ENCODE results near the gene STOX2.

Gene STOX2

DNA sequence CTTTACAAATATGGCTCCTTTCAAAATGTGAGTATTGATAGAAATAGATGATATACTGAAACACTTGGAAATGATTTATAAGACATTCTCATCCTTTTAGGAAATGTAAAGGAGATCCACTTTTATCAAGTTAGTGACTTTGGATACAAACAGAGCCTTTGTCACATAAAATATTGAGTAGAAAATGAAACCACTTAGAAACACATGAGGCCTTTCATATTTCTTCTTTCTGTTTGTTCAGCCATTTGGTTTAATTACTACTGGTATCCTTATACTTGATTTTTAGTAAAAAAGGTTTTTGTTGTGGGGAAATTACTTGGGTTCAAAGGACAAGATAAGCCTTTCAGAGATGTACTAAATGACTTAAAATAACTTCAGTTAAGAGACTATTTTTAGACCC is 4.1 kb downstream of the STOX2 start:
- no peaks in the 10 kb centered on the region for H3K4me1 Mint-ChIP-seq (ENCODE audit: low read depth)
- H3K27me3 Mint-ChIP-seq = peaks cover 37% of the 10 kb centered on the region
- H3K27ac Mint-ChIP-seq = no peak overlapping the region
- peaks cover 4% of the 10 kb centered on the region for H3K9me3 Mint-ChIP-seq
- no peaks in the 10 kb centered on the region for H3K36me3 Mint-ChIP-seq (ENCODE audit: low read depth)
- no peak overlapping the region for H3K4me3 Mint-ChIP-seq

DNA sequence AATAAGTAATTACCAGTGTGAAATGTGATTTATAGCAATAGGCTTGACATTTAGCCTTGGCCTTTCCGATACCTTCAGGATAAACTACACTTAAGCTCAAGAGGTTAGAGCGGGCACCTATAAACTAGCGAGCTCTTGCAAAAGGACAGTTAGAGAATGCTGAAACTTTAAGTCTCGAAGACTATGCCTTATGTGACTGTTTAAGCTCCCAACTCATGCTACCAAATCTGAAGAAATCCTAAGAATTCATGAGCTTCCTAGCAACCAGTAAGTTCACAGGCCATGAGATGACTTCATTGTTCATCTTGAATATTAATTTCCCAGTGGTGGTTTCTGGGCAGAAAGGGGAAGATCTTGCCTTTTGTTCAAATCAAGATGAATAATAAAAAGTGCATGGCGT is 4.7 kb downstream of the STOX2 start:
- Mint-ChIP-seq H3K27me3 (peaks cover 32% of the 10 kb centered on the region), H3K36me3 (ENCODE audit: low read depth) (no peaks in the 10 kb centered on the region), H3K4me1 (ENCODE audit: low read depth) (no peaks in the 10 kb centered on the region), H3K9me3 (peaks cover 4% of the 10 kb centered on the region), H3K27ac (no peak overlapping the region), H3K4me3 (no peak overlapping the region)

DNA sequence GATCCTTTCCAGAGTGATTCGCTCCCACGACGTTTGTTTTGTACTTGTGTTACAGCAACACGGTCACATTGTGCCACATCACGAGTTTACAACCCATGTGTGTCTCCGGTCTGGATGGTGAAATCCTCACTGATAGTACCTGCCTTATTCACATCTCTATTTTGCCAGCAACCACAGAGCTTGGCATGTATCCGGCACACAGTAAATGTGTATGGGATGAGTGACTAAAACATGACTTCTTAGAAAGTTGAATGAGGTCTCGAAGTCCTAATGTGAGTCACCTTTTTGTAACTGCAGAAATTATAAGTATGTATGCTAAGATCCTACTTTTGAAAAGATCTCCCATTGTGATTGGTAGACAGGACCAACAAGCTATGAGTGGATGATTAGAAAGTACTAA is 7.5 kb downstream of the STOX2 start:
- peaks cover 18% of the 10 kb centered on the region for H3K27me3 Mint-ChIP-seq
- peaks cover 4% of the 10 kb centered on the region for H3K9me3 Mint-ChIP-seq
- H3K36me3 Mint-ChIP-seq (ENCODE audit: low read depth) = no peaks in the 10 kb centered on the region
- H3K27ac Mint-ChIP-seq = no peak overlapping the region
- H3K4me3 Mint-ChIP-seq = no peak overlapping the region
- H3K4me1 Mint-ChIP-seq (ENCODE audit: low read depth) = no peaks in the 10 kb centered on the region

DNA sequence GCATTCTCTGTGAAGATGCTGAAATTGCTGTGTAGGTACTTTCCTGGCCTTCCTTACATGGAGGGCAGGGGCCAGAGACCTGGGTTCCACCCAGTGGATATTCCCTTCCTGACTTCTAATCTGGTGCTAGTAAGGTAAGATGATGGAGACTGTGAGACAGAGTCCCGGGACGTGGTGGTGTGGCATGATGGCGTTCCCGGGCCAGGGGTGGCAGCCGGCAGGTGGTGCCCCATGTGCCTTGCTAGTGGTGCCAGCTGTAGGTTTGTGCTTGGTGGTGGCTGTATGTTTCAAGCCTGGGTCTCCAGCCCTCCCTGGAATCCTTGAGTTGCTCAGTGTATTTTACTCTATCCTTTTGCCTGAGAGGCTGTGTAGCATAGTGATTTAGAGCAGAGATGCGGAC is 10.9 kb downstream of the STOX2 start:
- H3K9me3 Mint-ChIP-seq = no peaks in the 10 kb centered on the region
- H3K27ac Mint-ChIP-seq = no peak overlapping the region
- no peak overlapping the region for H3K4me3 Mint-ChIP-seq
- H3K36me3 Mint-ChIP-seq (ENCODE audit: low read depth) = no peaks in the 10 kb centered on the region
- H3K27me3 Mint-ChIP-seq = no peaks in the 10 kb centered on the region
- H3K4me1 Mint-ChIP-seq (ENCODE audit: low read depth) = no peaks in the 10 kb centered on the region

DNA sequence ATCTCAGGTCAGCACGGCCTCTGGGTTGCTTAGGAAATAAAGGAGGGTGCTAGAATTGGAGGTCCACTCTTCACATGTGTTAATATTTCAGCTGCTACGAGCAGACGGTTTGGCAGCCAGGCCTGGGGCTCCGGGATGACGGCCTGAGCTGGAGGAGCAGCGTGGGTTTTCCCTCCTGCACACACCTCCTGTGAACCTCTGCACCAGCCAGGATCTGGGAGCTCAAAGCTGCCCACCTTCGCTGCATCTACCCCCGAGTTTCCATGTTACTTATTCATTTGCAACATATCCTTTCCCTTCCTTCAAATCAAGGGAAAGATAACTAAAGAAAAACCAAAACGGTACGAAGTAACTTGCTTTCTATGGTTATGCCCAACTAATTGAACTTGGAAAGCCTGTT is 13.6 kb downstream of the STOX2 start:
- Mint-ChIP-seq H3K4me3 (no peak overlapping the region), H3K9me3 (no peaks in the 10 kb centered on the region), H3K36me3 (ENCODE audit: low read depth) (no peaks in the 10 kb centered on the region), H3K27me3 (no peaks in the 10 kb centered on the region), H3K27ac (no peak overlapping the region), H3K4me1 (ENCODE audit: low read depth) (no peaks in the 10 kb centered on the region)

DNA sequence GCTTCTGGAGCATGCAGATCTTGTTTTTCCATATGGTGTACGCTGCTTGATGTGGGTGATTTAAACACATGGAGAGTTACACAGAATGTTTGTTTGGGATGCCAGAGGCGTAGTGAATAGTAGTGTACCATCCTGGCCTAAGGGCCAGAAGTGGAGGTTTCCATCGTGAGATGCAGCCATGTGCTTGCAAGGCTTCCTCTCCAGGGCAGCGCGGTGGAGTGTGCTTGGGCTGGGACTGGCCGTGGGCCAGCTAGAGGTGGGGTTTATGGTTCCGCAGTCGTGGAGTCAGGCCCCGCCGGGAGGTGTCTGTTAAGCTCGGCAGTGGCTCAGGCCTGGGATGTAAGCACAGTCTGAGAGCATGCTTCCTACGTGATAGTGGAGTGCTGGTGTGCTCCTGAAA is 14.0 kb downstream of the STOX2 start:
- H3K27me3 Mint-ChIP-seq = no peaks in the 10 kb centered on the region
- H3K36me3 Mint-ChIP-seq (ENCODE audit: low read depth) = no peaks in the 10 kb centered on the region
- H3K4me3 Mint-ChIP-seq = no peak overlapping the region
- no peaks in the 10 kb centered on the region for H3K4me1 Mint-ChIP-seq (ENCODE audit: low read depth)
- no peaks in the 10 kb centered on the region for H3K9me3 Mint-ChIP-seq
- H3K27ac Mint-ChIP-seq = no peak overlapping the region

DNA sequence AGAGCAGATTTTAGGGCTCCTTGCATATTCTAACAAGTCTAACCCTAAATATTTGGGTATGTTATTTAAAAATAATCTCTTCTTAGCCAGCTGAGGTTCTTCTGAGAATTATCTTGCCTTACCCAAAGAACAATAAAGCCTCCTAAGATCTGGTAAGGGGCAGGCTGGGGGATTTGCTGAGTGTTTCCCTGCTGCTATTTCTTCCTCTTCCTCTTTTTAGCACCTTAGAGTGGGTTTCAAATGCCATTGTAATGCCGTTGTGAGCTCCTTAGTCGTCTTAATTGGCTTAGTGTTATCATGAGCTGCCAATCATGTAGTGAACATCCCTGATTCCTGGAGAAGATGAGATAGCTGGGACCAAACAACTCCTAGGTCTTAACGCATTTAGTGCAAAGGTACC is 15.4 kb downstream of the STOX2 start:
- Mint-ChIP-seq H3K9me3 (no peaks in the 10 kb centered on the region), H3K27ac (no peak overlapping the region), H3K36me3 (ENCODE audit: low read depth) (no peaks in the 10 kb centered on the region), H3K4me1 (ENCODE audit: low read depth) (no peaks in the 10 kb centered on the region), H3K27me3 (peaks cover 7% of the 10 kb centered on the region), H3K4me3 (no peak overlapping the region)

DNA sequence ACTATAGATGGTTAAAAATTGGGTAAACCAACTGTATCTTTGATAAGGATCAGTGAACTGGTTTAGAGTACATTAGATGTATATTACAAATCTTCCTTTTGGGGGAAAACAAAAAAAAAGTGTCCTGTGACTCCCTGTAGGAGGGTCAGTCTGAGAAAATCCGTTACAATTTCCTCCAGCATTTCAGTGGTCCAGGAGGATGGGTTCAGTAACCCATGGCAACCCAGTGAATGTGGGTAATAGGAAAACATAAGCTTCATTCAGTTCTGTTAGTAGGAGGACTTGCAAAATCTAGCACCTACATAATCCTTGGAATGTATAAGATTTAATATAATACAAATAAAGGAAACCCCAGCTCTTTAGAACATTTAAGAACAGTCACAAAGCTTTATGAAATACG is 16.2 kb downstream of the STOX2 start:
- no peak overlapping the region for H3K27ac Mint-ChIP-seq
- H3K27me3 Mint-ChIP-seq = peaks cover 7% of the 10 kb centered on the region
- H3K9me3 Mint-ChIP-seq = no peaks in the 10 kb centered on the region
- H3K4me3 Mint-ChIP-seq = no peak overlapping the region
- no peaks in the 10 kb centered on the region for H3K4me1 Mint-ChIP-seq (ENCODE audit: low read depth)
- no peaks in the 10 kb centered on the region for H3K36me3 Mint-ChIP-seq (ENCODE audit: low read depth)

DNA sequence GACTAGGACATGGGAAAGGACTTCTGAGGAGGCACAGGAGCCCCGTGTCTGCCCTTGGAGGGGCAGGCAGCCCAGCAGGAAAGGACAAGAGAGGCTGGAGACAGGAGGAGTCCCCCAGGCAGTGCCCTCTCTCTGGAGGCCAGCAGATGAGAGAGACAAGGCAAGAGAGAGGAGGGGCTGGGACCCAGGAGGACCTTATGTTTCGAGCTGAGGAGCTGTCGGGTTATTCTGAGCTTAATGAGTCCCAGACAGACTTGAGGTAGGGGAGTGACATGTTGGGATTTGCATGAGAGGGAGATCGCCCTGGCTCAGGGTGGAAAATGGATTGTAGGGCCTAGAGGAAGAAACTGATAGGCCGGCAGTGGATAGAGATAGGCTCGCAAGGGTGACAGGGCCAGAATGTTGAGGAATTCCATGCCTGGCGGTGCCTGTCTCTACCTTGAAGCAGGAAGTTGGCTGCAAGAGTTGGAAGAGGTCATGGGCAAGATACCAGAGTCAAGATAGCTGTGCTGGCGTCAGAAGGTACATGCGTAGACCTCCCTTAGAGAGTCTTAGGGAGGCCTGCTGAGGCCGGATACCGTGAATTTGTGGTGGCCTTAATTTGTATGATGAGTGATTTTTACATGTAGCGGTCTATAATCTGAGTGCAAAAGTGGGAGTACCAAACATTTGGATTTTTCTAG is 19.4 kb downstream of the STOX2 start:
- H3K4me1 Mint-ChIP-seq (ENCODE audit: low read depth) = no peaks in the 10 kb centered on the region
- no peaks in the 10 kb centered on the region for H3K36me3 Mint-ChIP-seq (ENCODE audit: low read depth)
- H3K27ac Mint-ChIP-seq = no peak overlapping the region
- H3K4me3 Mint-ChIP-seq = no peak overlapping the region
- peaks cover 7% of the 10 kb centered on the region for H3K27me3 Mint-ChIP-seq
- no peaks in the 10 kb centered on the region for H3K9me3 Mint-ChIP-seq

DNA sequence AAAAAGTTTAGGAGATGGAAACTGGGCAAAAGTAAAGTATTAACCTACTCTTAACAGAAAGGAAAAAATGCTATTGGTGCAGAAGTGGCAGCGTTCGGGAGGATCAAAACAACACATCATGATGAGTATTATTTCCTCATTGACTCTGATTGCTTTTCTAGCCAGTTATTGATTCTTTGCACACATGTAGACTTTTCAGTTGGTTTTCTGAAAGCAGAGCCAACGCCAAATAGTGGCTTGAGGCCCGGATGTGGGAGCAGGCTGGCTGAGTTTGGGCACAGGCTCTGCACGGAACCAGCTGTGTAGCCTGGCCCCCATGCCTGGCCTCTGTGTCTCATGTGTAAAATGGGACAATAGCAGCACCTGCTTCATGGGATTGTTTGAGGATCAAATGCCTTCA is 21.8 kb downstream of the STOX2 start:
- H3K4me3 Mint-ChIP-seq = no peak overlapping the region
- no peaks in the 10 kb centered on the region for H3K36me3 Mint-ChIP-seq (ENCODE audit: low read depth)
- no peaks in the 10 kb centered on the region for H3K9me3 Mint-ChIP-seq
- no peak overlapping the region for H3K27ac Mint-ChIP-seq
- H3K4me1 Mint-ChIP-seq (ENCODE audit: low read depth) = no peaks in the 10 kb centered on the region
- H3K27me3 Mint-ChIP-seq = peaks cover 7% of the 10 kb centered on the region

DNA sequence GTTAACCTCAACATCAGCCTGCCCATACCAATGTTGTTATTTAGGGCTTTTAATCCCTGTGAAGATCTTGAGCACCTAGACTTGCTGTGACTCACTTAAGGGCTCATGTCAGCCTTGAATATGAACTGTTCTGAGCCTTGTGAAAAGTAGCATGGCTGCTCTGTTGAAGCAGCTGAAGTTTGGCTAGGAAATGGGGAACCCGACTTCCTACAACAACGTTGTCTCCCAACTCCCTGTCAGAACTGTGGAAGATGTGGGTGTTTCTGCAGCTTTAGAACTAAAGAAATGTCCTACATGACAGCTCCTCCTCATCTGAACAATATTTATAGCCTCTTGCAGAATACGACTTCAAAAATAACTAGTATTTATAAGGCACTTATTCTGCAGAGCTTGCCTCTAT is 27.5 kb downstream of the STOX2 start:
- Mint-ChIP-seq H3K4me1 (ENCODE audit: low read depth) (no peaks in the 10 kb centered on the region), H3K27ac (no peak overlapping the region), H3K36me3 (ENCODE audit: low read depth) (no peaks in the 10 kb centered on the region), H3K9me3 (no peaks in the 10 kb centered on the region), H3K27me3 (peaks cover 4% of the 10 kb centered on the region), H3K4me3 (no peak overlapping the region)

DNA sequence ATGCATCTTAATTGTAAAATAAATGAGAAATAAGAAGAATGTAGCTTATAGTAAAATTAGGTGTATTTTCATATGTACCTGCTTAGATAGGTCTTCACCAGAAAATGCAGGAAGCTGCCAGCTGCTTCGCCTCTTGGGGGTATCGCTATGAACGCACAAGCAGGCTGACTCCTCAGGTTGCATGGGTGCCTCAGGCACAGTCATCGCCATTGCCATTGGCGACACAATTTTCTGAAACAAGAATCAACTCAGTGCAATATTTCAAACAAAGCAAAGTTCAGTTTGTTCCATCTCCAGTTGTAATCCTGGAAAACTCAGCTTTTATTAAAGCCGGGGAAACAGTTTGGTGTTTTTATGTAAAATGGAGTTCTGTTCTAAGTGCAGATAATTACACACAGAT is 29.7 kb downstream of the STOX2 start:
- no peak overlapping the region for H3K27ac Mint-ChIP-seq
- no peak overlapping the region for H3K4me3 Mint-ChIP-seq
- no peaks in the 10 kb centered on the region for H3K9me3 Mint-ChIP-seq
- no peaks in the 10 kb centered on the region for H3K4me1 Mint-ChIP-seq (ENCODE audit: low read depth)
- H3K36me3 Mint-ChIP-seq (ENCODE audit: low read depth) = no peaks in the 10 kb centered on the region
- peaks cover 4% of the 10 kb centered on the region for H3K27me3 Mint-ChIP-seq

DNA sequence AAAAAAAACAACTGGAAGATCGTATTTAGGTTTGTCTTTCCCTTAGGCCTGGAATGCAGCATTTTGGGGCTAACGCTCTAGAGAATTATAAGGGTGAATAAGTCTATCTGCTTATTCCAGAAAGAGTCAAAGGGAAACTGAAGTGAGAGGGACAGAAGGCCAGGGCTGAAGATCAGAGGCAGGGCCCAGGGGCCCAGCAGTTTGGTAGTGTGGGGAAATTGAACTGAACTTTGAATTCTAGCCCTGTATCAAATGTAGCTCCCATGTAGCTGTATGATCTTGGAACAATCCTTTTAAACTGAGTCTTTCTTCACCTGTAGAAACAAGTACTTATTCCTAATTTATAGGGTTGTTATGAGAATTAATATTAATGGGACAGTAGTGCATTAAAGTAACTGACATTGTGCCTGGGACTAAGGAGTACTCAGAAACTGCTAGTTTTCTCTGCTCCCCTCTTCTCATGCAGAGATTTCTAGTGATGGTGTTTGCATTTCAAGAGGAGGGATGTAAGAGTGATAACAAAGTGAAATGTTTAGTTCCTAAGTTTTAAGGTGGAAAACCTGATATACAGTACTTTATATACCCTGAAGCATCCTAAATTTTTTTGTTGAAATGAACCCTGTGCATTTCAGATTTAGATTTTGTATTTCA is 30.4 kb downstream of the STOX2 start:
- H3K27ac Mint-ChIP-seq = no peak overlapping the region
- H3K4me1 Mint-ChIP-seq (ENCODE audit: low read depth) = no peaks in the 10 kb centered on the region
- H3K9me3 Mint-ChIP-seq = no peaks in the 10 kb centered on the region
- no peaks in the 10 kb centered on the region for H3K36me3 Mint-ChIP-seq (ENCODE audit: low read depth)
- H3K4me3 Mint-ChIP-seq = no peak overlapping the region
- H3K27me3 Mint-ChIP-seq = peaks cover 4% of the 10 kb centered on the region

DNA sequence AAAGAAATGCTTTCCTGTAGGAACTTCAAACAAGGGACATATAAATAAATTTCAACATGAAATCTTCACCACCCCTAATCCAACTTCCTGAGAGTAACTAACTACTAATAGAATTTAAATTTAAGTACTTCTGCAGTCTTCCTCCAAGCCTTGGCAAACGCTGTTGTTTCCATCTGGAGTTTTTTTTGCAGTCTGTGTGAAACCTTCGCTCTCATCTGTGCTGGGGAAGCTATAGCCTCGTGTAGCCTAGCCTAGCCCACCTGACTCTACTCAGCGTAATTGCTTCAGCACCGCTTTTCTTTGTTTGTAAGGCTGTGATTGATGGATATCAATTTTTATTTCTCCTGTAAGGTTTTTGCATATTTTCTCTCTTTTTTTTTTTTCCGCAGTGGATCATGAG is 30.9 kb downstream of the STOX2 start:
- H3K4me1 Mint-ChIP-seq (ENCODE audit: low read depth) = no peaks in the 10 kb centered on the region
- no peak overlapping the region for H3K4me3 Mint-ChIP-seq
- H3K27ac Mint-ChIP-seq = no peak overlapping the region
- H3K27me3 Mint-ChIP-seq = peaks cover 4% of the 10 kb centered on the region
- H3K36me3 Mint-ChIP-seq (ENCODE audit: low read depth) = no peaks in the 10 kb centered on the region
- H3K9me3 Mint-ChIP-seq = no peaks in the 10 kb centered on the region

DNA sequence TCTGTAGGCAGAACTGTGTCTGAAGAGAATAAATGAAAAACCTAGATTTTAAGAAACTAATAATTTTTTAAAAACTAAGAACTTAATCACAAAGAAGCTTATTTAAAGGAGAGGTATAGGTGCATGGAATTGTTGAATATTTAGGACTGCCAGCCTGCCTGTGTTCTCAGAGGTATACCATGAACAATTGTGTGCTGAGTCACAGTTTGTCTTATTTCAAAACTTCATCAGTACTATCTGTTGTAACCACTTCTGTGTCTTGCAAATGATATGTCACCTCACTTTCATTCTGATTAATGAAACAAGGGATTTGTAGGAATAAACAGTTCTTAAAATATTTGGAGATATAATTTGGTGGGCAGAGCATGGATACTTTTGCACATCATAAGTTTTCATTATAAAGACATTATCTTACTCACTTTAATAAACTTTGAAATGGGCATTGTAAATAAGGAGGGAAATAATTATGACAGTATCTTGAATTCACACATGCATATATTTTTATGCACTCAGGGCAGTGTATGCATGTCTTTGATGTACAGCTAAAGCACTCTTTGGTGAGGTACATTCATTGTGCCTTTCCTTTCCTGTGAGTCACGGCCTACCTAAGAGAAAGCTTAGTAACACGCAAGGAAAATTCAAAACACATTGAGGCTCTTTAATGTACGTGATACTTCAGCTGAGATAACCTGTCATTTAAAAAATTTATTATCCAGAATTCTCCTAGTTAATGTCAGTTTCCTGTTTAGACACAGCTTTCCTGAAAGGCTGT is 31.7 kb downstream of the STOX2 start:
- Mint-ChIP-seq H3K4me3 (no peak overlapping the region), H3K4me1 (ENCODE audit: low read depth) (no peaks in the 10 kb centered on the region), H3K9me3 (no peaks in the 10 kb centered on the region), H3K27me3 (peaks cover 4% of the 10 kb centered on the region), H3K36me3 (ENCODE audit: low read depth) (no peaks in the 10 kb centered on the region), H3K27ac (no peak overlapping the region)

Measured in stimulated activated naive CD8-positive, alpha-beta T cell treated with anti-CD3 and anti-CD28 coated beads, Interleukin-15, Interleukin-2, amounts not matched to agents 100 ng/mL and 50 ng/mL, for 24 hours (primary cell).